HG03039 (cell line): ENCODE results near the gene ACAN.
A peak's percentile ranks its signal among the peaks of the same experiment; 100 is the strongest.

Experiments used
- ATAC-seq: cut with Tn5 transposase; IDR thresholded peaks from one replicate; pipeline ENCODE4 v1.9.1; 2021; ENCODE audit warnings: mild to moderate bottlenecking, moderate library complexity; ENCODE audit not compliant: unreplicated experiment

The ACAN gene

DNA sequence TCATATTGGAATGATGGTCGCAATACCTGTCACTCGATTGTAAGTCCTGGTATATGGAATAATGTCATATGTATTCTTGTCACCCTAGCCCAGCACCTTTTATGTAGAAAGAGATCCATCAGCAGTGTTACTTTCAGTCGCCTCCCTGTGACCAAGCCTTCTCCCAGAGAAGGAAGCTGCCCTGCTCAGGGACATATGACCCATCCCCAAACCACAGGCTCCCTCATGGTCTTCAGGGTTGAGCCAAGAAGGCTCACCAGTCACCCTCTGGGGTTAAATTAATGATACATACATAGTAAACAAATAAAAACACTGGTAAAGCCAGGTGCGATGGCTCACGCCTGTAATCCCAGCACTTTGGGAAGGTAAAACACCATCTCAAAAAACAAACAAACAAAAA, 114.5 kb downstream of the ACAN start:
- no peak for ATAC-seq

DNA sequence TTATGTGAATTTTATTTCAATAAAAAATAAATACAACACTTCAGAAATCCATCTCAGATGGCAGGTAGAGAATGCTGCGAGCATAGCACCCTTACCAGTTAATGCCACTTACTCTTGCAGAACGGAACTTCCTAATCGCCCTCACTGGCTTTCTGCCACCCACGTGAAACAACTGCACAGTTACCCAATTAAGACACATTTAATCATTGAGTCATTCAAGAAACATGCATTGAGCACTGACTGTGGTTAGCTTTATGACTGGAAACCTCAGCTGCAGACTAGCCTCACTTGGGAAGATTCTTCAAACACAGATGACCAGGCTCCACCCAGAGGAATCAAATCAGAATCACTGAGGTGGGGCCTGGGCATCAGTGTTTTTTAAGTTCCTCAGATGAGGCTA, 115.5 kb downstream of the ACAN start:
- ATAC-seq = no peak

DNA sequence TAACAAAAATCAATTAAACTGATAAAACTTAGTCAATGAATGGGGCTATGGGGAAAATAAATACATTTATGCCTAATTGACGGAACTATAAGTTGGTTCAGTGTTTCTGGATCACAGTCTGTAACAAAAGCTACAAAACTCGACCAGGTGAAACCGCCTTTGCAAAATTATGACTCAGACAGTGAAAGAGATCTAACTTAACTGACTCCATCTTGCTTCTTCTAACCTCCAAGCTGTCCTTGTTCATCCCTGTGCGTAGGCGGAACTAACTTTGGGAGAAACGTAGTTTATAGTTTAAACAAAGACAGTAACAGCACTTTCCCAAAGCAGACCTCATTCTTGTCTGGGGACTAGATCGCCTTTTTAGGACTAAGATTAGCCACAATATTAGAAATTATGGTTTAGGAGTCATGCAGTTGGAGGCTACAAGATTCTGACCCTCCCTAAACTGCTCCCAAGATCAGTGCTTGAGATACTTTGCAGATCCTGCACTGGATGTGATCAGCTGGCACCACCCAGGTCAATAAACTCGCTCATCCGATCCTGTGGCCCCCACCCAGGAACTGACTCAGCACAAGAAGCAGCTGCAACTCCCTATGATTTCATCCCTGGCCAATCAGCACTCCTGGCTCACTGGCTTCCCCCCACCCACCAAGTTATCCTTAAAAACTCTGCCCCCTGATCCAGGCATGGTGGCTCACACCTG, 117.1 kb downstream of the ACAN start:
- no peak for ATAC-seq

DNA sequence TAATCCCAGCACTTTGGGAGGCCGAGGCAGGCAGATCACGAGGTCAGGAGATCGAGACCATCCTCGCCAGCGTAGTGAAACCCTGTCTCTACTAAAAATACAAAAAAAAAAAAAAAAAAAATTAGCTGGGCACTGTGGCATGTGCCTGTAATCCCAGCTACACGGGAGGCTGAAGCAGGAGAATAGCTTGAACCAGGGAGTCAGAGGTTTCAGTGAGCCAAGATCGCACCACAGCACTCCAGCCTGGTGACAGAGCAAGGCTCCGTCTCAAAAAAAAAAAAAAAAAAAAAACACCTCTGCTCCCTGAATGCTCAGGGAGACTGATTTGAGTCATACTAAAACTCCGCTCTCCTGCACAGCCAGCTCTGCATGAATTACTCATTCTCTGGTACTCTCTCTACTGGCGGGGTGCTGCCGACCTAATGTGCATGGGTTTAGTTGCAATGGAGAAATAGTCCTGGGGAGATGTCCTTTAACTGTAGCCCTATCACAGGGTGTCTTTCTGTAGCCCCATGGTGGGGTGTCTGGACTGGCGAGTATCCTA, 117.7 kb downstream of the ACAN start:
- ATAC-seq = peak; percentile 65
